Activated CD4-positive, CD25-positive, alpha-beta regulatory T cell treated with anti-CD3 and anti-CD28 coated beads, Interleukin-2, amount 50 U/mL, for 16 hours (primary cell): Measurements from ENCODE around the gene CCR9.

Experiments used
- DNase-seq: peaks from one replicate; pipeline ENCODE4 v3.0.0-alpha.2; 2020; ENCODE audit warnings: low read depth, low spot score

Gene CCR9

DNA sequence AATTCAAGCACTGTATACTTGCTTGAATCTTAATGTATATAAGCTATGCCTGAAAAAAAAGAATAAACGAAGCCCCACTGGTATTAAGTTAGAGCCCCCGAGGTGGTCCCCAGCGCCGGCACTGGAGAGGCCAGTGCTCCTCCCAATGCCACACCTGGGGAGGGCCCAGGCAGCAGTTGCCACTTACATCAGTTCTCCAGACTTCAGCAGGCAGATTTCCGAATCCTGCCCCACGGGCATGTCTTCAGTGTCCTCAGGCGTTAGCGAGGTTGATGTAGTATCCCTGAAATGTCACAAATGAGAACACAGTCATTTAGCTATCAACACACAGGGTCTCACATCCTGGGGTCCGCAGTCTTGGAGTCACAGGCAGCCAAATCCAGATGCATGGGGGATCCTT, 49.9 kb downstream of the CCR9 start:
- DNase-seq: no peak

DNA sequence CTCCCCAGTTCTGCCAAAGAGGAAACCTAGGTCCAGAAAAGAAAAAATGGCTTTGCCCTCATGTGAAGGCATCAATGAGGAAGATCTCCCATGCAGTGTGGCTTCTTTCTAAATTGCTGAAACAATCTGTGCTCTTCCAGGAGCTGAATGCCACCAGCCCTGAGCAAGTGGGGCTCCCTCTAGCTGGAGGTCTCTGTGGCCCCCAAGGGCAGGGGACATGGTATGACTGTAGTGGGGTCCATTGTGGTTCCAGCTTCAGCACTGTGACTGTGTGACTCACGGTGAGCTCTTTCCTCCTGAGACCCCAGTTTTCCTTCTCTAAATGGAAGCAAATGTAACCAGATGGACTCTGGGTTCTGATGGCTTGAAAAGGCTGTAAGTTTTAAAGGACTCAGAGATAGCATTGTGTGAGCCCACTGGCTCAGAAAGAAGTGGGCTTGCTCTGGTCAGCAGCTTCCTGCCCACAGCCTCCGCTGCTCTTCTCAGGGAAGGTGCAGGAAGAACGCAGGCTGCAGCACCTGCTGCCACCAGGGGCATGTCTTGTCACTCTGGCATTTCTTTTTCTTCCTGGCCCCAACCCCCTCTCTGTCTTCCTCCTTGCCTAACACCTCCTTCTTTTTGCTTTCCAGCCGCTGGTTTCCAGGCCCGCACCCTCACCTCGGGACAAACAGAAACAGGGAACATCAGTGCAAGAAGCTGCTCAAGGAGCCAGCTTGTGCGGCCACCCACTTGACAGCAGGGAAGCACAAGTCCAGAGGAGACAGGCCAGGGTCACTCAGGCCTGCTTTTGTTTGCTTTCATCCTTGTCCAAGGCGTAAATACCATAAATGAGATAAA, 51.1 kb downstream of the CCR9 start:
- DNase-seq: no peak

DNA sequence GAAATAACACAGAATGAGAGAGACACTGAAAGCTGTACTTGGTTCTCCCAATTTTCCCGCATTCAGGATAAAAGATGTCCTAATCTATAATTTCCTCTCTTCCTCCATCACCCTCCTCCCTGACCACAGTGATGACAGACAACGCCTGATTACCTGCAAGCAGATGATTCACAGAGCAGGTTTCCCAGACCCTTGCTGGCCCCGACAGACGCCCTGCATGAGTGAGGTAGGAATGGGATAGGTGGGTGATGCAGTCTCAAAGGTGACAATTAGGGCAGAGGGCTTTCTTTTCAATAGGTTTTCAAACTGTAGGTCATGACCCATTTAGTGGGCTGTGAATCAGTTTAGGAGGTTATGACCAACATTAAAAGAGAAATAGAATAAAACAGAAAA, 51.7 kb downstream of the CCR9 start:
- DNase-seq: no peak

DNA sequence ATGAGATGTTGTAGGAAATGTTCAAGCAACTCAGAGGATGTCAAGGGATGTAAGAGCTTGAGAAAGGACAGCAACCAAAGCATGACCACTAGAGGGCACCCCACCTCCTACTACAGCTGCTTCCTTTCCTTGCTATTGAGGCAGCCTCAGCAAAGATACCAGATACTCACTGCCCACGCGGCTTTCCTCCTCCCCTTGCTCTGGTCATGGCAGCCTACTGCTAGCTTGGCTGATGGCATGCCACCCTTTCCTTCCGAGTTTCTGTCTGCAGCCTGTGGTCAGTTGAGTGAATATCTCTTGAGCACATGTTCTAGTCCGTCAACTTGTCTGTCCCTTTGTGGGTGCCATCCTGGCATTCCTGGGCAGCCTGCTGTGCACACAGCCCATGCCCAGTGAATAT, 52.5 kb downstream of the CCR9 start:
- DNase-seq: peak; percentile 67

DNA sequence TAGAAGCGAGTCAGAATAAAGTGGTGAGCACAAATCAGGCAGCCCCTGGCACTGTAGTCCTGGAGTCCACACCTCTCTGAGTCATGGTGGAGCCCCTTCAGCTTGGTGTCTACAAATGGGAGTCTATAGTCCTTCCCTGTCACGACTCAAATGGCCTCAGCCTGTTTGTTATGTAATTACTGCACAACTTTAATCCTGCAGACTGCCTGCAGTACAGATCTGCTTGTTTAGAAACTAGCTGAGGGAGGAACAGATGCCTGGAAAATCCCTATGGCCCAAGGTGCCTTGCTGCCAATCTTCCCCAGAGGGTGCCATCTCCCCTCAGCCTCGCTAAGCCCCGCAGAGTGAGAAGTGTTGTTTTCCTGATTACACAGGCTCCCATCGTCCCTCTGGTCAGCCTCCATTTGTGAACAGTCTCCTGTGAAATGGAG, 53.0 kb downstream of the CCR9 start:
- no peak for DNase-seq

DNA sequence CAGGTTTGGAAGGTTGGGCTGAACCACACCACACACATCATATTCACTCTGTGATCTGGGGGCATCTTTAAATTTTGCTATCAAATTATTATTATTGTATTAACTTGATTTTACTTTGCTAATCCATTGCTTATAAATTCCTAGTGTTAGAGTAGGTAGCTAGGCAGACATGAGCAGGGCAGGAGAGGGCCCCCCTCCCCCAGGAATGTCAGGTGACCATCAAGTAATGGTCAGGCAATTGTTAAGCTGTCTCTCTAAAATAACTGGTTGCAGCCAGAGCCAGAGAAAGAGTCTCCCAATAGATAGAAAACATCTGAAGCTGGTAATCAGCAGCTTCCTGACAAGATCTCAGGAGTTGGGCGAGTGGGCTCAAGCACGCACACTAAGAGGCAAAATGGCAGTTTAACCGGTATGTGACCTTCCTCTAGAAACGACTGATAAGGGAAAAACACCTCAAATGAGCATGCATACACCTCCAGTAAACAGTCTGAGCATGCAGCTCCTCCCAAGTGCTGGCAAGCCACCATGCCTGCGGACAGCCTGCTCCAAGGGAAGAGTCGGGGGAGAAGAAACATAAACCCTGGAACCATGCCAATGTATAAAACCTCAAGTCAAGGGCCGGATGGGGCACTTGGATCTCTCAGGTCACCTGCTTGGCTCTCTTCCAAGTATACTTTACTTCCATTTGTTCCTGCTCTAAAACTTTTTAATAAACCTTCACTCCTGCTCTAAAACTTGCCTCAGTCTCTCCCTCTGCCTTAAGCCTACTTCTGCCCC, 53.8 kb downstream of the CCR9 start:
- DNase-seq: no peak

DNA sequence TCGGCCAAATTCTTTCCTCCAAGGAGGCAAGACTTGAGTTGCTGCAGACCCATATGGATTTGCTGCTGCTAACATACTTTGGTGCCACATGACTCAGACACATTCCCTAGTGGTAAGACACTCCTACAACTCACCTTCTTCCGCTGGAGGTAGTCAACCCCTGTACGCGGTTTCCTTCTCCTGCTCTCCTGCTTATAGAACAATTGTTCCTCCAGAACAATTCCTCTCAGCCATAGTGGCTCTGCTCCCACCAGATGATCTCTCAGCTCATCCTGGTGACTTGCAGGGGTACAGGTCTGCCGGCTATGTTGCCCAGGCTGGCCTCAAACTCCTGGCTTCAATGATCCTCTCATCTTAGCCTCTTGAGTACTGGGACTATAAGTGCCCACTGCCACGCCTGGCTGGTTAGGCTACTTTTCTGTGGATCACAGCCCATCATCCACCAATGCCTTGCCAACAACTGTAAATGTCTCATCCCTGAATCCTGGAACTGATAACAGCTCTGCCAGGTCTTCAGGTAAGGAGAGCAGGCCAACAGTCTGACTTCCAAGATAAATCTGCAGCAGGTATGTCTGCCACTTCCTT, 54.5 kb downstream of the CCR9 start:
- DNase-seq: no peak

DNA sequence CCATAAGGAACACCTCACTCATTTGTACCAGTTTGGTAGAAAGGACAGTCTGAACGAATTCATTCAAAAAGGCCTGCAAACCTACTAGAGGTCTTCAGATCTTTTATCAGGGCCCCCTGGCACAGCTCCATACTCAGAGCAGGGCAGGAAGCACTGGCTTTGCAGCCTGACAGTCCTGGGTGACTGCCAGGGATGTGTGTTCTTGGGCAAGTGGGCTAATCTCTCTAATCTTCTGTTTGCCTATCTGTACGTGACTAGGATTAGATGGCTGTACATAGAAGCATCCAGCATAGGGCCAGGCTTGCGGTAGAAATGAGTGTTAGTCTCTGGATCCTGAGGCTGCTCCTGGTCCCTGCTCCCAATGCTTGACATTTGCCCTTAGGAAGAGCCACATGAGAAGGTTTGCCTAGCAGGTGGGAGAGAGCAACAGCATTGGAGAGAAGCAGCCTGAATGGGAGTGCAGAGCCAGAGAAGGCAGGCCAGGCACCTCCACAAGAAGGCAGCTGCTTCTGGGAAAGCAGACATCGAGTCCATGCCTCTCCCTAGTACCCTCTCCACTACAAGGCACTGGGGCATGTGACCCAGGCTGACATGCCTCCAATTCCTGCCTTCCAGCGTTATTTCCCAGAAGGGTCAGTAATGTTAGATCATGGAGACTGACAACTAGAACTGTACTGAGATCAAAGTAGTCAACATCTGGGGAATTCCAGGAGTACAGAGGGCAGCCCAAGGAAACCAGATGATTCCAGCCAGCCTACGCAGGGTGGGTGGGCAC, 55.9 kb downstream of the CCR9 start:
- DNase-seq: no peak

DNA sequence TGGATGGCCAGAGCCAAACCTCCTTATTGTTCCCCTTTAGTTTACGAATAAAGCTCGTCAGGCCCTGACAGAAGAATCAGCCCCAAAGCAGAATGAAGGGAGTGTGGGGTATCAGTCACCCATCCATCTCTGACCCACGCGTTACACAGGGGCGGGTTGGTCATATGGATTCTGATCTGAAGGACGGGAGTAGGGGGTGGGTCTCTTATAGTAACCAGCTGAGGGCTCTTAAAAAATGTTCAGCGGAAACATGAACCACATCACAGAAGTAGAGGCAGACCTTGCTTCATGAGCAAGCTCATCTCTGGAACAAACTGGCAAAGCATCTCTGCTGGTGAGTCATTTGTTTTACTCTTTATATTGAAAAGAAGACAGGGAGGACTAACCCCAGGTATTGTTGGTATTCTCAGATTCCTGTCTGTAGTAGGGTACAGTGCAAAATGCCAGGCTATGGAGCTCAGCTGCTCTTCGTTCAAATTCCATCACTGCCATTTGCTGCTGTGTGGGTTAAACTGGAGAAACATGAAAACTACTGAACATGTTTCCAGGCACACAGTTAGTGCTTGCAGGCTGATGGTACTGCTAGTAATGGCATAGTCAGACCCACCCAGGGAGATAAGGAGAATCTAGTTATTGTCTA, 57.0 kb downstream of the CCR9 start, which contains the start of gene CXCR6:
Gene CXCR6 (plus strand): TSS at position 258 of the 640 bp plus-strand sequence. CDS start 3,018 bp downstream, outside the sequence.
- peak; percentile 25 for DNase-seq

DNA sequence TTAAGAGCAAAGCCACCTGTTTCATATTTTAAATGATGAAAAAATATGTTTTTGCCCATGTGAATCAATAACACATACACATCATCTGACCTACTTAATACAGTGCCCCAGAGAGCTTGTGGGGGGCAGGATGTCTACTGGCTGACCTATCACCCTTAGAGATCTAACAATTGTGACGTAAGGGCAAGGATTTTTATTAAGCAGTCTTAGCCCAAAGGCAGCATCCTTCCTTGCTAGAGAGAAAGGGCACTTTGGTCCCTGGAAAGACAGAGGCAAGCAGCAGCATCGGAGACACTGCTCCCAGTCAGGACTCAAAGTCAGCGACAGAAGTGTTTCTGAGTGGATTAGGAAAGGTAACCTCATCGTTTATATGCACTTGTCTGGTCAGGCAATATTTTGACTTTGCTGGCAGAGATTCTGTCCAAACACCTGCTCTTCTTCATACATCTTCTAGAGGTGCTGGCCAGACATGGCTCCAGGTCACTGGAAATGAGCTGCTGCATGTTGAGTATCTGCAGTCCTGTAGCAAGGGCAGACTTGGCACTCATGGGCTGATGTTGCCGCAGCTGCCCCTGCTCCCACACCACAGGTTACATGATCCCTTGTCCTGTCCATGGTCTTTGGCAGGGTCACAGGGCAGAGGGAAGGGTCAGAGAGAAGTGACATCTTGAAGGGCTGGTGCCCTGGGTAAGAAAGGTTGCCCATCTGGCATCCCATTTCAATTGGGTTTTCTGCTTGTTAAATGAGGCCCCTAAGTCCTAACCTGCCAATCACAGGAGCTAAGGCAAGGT, 58.7 kb downstream of the CCR9 start:
- DNase-seq: no peak

DNA sequence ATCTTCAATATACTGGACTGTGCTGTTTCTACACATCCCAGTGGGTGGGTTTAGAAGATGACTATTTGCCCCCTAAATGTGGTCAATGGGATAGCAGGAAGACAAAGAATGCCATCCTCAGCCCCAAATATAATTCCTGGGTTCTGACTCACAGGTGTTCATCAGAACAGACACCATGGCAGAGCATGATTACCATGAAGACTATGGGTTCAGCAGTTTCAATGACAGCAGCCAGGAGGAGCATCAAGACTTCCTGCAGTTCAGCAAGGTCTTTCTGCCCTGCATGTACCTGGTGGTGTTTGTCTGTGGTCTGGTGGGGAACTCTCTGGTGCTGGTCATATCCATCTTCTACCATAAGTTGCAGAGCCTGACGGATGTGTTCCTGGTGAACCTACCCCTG, 60.0 kb downstream of the CCR9 start:
- no peak for DNase-seq

DNA sequence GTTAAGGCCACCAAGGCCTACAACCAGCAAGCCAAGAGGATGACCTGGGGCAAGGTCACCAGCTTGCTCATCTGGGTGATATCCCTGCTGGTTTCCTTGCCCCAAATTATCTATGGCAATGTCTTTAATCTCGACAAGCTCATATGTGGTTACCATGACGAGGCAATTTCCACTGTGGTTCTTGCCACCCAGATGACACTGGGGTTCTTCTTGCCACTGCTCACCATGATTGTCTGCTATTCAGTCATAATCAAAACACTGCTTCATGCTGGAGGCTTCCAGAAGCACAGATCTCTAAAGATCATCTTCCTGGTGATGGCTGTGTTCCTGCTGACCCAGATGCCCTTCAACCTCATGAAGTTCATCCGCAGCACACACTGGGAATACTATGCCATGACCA, 60.5 kb downstream of the CCR9 start:
- no peak for DNase-seq

DNA sequence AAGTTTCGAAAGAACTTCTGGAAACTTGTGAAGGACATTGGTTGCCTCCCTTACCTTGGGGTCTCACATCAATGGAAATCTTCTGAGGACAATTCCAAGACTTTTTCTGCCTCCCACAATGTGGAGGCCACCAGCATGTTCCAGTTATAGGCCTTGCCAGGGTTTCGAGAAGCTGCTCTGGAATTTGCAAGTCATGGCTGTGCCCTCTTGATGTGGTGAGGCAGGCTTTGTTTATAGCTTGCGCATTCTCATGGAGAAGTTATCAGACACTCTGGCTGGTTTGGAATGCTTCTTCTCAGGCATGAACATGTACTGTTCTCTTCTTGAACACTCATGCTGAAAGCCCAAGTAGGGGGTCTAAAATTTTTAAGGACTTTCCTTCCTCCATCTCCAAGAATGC, 61.0 kb downstream of the CCR9 start:
- no peak for DNase-seq

DNA sequence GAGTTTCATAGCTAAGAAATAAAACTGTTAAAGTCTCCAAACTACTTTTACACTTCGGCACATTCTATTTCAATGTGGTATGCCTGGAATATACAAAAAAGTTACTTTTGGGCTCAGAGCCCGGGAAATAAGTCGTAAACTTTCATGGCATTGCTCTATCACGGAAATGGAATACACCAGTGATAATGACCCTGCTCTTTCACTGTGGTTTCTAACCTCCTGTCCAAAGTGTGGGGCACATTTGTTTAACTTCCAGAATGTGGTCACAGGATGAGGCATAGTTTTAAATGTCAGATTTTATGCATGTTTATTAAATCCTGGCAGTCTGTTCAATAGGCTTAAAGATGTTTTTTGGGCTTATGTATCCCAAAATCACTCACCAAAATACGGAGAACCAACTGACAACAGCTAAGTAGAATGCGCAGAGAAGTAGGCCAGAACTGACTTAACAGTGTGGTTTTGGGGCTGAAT, 62.0 kb downstream of the CCR9 start:
- no peak for DNase-seq

DNA sequence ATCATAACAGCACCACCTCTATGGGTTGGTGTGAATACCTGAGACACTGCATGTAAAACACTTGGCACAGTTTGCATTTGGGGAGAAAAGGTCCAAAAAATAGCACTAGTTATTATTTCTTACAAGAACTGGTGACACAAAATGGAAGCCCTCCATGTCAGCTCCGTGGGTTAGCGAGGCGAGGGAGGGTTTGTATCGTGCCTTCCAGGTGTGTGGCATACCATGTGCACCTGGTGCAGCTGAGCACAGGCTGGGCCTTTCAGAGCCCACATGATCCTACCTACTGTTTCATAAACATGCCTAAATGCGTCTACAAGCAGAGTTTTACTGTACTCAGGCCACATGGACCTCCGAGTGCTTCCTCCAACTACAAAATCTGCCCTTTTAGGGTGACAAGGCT, 62.5 kb downstream of the CCR9 start:
- no peak for DNase-seq

DNA sequence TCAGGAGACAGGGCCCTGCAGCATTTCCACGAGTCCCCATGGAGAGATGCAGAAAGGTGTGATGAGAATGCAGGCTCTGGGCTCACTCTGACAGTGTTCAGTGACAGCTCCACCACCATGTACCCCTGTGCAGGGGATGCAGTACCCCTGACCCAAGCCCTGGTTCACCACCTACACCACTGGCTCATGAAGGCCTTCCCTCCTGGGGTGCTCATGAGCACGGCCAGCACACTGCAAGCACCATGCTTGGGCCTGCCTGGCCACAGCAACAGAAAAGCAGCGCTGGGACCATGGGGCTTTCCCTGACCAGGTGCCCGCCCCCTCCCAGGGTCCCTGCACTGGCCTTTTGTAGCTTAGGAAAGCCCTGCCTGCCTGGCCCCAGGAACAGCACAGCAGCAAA, 63.1 kb downstream of the CCR9 start:
- no peak for DNase-seq

DNA sequence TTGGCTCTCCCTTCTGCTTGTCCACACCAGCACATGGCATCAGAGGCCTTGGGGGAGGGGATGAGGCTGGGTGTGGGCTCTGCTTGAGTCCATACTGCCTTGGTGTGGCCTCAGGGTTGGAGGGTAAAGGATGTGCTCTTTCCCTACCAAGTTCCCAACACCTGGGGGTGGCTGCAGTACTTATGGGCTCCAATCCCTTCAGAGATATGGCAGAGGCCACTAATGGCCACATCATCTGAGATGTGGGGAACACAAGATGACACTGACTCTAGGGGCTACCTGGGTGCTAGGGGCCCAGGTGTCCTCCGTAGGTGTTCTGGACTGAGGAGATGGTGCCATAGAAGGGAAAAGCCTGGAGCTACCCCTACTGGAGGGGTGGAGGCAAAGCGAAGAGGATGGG, 63.8 kb downstream of the CCR9 start:
- DNase-seq: no peak

DNA sequence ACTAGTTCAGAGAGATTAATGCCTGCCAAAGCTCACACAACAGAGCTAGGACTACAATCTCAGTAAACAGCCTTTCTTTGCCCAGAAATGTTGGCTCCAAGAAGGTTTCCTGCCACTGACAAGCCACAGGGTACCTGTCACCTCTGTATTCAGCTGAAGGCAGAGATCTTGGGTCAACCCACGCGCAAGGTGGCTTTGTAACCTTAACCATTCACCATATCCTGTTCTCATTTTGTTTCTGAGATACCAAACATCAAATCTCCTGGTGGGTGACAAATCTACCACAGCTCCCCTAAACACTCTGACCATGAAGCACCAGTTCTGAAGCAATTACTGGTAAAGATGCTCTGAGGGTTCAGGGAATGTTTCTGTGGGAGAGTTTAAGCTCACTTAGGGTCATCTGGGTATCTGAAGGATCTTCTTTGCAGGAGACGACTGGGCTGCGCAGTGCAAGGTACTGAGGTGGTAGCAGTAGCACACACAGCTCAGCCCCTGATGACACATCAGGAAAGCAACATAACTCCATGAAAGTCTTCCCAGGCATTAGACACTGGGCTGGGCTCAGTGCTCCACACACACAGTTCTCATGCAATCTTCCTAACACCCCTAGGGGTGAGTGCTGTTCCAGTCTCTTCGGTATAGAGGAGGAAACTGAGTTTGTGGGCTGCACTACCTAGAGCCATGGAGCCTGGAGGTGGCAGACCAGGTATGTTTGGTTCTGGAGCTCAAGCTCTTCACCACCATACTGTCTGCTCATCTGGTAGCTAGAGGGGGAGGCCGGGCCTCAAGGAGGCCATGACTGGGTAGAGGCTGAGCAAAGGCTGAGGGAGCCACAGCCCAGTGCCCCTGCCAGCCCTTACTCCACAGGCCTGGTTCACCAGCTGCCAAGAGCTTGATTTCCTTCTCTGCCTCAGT, 64.6 kb downstream of the CCR9 start:
- DNase-seq: peak; percentile 23

DNA sequence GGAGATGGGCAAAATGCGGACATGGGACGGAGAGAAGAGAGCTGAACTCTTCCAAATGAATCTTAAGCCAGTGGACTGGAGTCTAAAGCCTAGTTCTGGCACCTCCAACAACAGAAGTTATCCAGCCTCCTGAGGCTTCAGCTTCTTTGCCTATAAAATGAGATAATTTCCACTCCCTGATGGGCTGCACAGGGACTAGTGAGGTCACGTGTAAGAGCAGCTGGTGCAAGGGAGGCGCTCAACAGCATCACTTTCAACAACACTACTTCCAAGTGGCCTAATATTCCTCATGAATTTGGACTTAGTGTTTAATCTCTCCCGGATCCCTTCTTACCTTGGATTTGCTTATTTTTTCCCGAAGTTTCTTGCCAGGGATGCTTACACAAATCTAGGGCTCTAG, 65.6 kb downstream of the CCR9 start:
- DNase-seq: no peak
